IPS-18c (cell line): ENCODE results near the gene CERS6.

ENCODE experiments used
- H3K4me3 ChIP-seq: 2 replicates; pipeline ENCODE4 v1.7.0; 2013; ENCODE audit warnings: low read depth, mild to moderate bottlenecking, low read length, moderate library complexity; ENCODE audit not compliant: insufficient read depth
- H3K9me3 ChIP-seq: one replicate; pipeline ENCODE4 v1.6.1; 2013; ENCODE audit warnings: mild to moderate bottlenecking, low read length, moderate library complexity; ENCODE audit not compliant: control insufficient read depth, insufficient read depth

The CERS6 gene

GRCh38 chr2:168592181-168592831, 136.2 kb downstream of the CERS6 start:
- Histone ChIP-seq H3K4me3 (no peak overlapping the region), H3K9me3 (no peaks in the 10 kb centered on the region)

DNA sequence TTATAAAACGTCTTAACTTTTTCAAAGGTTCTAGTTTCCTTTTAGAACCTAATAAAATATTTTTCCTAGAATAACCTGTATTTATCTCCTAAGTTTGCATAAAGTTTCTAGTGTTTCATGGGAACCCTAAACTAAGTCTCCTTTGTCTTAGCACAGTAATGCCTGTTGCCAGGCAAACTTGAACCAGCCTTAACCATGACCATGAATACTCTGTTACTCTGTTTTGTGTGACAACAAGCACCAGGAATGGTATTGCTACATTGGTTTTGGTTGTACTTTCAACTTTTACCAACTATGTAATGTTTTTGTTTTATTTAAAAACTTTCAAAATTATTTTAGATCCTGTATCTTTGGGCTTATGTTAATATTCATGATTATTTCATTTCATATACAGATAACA, 137.6 kb downstream of the CERS6 start:
- Histone ChIP-seq H3K4me3 (no peak overlapping the region), H3K9me3 (no peaks in the 10 kb centered on the region)

- H3K9me3 ChIP-seq, result no peaks in the 10 kb centered on the region
- no peak overlapping the region for H3K4me3 ChIP-seq
Measured at GRCh38 chr2:168594778-168595177, 138.7 kb downstream of the CERS6 start.

GRCh38 chr2:168596881-168597655, 141.0 kb downstream of the CERS6 start:
- Histone ChIP-seq H3K4me3 (no peak overlapping the region), H3K9me3 (no peaks in the 10 kb centered on the region)

DNA sequence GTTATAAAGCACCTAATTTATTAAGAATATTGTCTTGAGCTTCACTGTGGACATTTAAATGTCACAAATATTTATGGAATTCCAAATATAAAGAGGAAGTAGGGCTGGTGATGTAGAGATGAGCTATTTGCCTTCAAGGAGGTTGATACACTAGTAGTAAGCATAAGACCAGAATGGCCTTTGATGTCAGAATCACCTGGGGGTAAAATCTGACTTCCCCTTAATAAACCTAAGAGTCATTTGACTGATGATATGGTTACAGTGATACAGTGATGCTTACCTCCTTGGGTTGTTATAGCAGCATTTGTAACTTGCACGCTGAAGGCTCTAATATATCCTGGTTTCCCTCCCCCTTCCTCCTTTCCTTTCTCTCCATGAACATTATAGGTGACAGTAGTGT, 143.7 kb downstream of the CERS6 start:
- Histone ChIP-seq H3K9me3 (no peaks in the 10 kb centered on the region), H3K4me3 (no peak overlapping the region)

DNA sequence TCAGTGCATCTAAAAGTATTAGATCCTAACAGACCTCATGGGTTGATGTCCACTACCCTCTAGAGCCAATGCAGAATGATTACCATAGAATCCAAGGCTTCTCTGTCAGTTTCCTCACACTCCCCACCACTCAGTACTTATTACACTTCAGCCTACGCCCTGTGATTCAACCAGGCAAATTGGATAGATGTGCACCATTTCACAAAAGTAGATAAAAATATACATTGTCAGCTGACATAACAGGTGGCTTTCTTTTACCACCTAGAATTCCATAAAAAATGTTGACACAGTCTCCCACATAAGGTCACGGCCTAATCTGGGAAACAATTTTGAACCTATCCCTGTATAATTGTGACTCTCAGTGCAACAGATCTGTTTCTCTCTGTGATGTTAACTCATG, 144.9 kb downstream of the CERS6 start:
- Histone ChIP-seq H3K4me3 (no peak overlapping the region), H3K9me3 (peaks cover 7% of the 10 kb centered on the region)

GRCh38 chr2:168601741-168602140, 145.7 kb downstream of the CERS6 start:
- H3K9me3 ChIP-seq, result peaks cover 9% of the 10 kb centered on the region
- H3K4me3 ChIP-seq, result no peak overlapping the region

- peaks cover 9% of the 10 kb centered on the region for H3K9me3 ChIP-seq
Measured at GRCh38 chr2:168602379-168602778, 146.3 kb downstream of the CERS6 start.

DNA sequence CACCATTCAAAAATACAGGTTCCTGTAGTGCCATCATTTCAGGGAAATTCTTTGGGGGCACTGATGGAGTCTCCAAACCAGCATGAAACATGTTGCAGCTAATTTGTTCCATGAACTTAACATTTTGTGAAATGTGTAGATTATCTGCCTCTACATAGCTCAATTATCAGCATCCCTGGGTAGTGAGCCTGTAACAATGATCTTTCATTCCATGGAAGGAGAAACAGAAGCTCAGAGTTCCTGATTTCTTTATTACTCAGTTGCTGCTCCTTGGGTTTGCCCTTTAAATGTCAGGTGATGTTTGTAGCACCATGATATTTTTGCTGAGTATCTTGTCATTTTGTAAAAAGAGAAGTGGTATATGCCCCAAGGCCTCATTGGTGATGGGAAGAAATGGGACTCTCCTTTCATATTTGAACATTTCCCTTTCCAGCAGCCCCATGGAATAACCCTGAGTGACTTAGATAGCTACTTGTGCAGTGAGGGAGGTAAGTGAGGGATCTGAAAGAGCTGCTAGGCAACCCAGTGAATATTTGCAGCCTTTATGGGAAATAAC, 146.9 kb downstream of the CERS6 start:
- Histone ChIP-seq H3K4me3 (no peak overlapping the region), H3K9me3 (peaks cover 9% of the 10 kb centered on the region)

More at GRCh38 chr2:168602379-168602778, 146.3 kb downstream of the CERS6 start:
- no peak overlapping the region for H3K4me3 ChIP-seq

- Histone ChIP-seq H3K4me3 (no peak overlapping the region), H3K9me3 (peaks cover 9% of the 10 kb centered on the region)
Measured at GRCh38 chr2:168603439-168603961, 147.4 kb downstream of the CERS6 start.

GRCh38 chr2:168604252-168604651, 148.2 kb downstream of the CERS6 start:
- Histone ChIP-seq H3K4me3 (no peak overlapping the region), H3K9me3 (peaks cover 9% of the 10 kb centered on the region)

DNA sequence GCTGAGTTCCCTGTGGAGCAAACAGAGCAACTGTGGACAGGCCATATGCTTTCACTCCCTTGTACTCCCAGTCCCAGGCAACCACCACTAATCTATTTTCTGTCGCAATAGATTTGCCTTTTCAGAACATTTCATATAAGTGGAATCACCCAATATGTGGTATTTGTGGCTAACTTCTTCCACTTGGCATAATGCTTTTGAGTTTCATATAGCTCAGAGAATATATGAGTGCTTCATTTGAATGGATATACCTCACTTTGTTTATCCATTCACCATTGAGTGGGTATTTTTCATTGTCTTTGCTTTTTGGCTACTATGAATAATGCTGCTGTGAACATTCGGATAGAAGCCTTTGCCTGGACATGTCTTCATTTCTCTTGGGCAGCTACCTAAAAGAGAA, 151.9 kb downstream of the CERS6 start:
- Histone ChIP-seq H3K4me3 (no peak overlapping the region), H3K9me3 (peaks cover 9% of the 10 kb centered on the region)

DNA sequence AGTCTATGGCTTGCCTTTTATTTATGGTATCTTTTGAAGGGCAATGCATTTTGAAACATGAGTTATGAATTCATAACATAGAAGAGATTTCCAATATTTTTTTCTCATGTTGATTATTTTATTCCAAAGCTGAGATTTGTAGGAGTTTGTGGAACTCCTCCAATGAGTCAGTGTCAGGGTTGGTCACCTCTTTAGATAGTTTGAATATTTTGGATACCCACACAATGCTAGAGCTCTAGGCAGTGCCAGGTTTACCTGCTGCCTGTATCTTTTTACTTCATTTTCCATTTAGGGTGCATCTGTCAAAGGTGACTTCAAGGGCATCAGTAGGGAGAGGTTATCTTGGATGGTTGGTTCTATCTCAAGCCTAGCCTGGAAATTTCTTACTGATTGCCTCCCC, 152.7 kb downstream of the CERS6 start:
- Histone ChIP-seq H3K4me3 (no peak overlapping the region), H3K9me3 (peaks cover 9% of the 10 kb centered on the region)

GRCh38 chr2:168611091-168611490, 155.0 kb downstream of the CERS6 start:
- Histone ChIP-seq H3K4me3 (no peak overlapping the region), H3K9me3 (peaks cover 6% of the 10 kb centered on the region)

DNA sequence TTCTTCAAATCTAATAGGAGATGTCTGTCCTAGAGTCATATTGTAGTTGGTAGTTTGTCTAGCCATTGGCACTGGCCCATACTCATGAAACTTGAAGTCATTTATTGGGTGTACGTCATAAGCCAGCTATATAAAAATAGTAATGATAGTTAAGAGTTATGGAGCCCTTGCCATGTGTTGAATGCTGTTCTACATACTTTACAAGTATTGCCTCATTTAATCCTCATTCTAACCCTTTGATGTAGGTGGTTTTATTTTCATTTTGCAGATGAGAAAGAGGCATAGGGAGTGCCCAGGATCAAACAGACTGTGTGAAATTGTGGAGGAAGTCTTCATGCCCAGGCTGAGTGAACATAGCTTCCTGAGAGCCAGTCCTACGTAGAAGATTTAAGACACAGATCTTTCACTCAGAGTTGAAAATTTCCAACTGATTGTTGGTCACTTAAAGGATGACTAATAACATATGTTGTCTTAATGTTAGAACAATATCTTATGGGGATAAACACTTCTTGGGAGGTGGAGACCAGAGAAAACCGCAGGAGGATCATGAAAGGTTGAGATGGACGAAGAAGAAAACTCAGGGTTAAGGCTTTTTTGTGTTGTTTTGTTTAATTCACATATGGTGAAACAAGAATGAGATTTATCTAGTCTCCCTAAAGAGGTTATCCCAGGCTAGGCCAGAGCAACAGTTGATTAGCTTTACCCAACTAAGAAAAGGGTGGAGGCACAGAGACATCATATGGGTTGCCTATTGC, 156.0 kb downstream of the CERS6 start:
- H3K9me3 ChIP-seq, result peaks cover 4% of the 10 kb centered on the region
- H3K4me3 ChIP-seq, result no peak overlapping the region

- Histone ChIP-seq H3K9me3 (peaks cover 4% of the 10 kb centered on the region), H3K4me3 (no peak overlapping the region)
Measured at GRCh38 chr2:168612719-168613118, 156.6 kb downstream of the CERS6 start.

DNA sequence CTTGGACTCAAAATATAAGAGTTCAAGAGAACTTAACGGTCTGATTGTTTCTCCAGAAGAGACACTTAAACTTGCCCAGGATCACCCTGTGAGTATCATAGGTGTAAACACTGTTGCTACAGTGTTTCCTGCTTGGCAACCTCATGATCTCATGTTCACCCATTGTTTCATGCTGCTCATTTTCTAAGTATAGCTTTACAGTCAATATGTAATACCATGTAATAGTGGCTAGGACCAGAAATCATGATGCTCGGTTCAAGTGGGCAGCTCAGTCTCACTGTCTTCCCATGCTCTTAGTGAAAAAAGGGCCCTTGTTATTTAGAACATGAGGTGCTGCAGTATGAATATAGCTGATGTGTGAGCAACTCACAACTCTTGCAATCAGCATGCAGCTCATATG, 157.5 kb downstream of the CERS6 start:
- Histone ChIP-seq H3K4me3 (no peak overlapping the region), H3K9me3 (peaks cover 4% of the 10 kb centered on the region)
